ENCODE data around the gene CSH2. TPM values are rescaled to one million over a fixed set of nuclear protein-coding genes. Genes with fewer than 3 reads are reported as not detected.

Gene CSH2
- total and polyA plus RNA-seq, 9 of the 15 experiments (the other 6 are each of a cell fraction or from before 2014, with no cell fraction given): not detected

- no peak for TF ChIP-seq SIN3A (IDR thresholded peaks at IDR 0.05; ENCODE audit: borderline replicate concordance in 2 of 2, control insufficient read depth in 1 of 2, low read depth in 2 of 2, low read length in 2 of 2)
- TF ChIP-seq ZBTB7A (IDR thresholded peaks at IDR 0.05; ENCODE audit: borderline replicate concordance, control insufficient read depth, low read depth, low read length): no peak
- TF ChIP-seq CGGBP1 (CRISPR knock-in tag; IDR thresholded peaks at IDR 0.05): no peak
- no peak for TF ChIP-seq ZNF318 (IDR thresholded peaks at IDR 0.05; ENCODE audit: borderline replicate concordance in 1 of 2, low read depth in 1 of 2)
- TF ChIP-seq REST (IDR thresholded peaks at IDR 0.05; ENCODE audit: borderline replicate concordance): peak; percentile 86
- TF ChIP-seq REST (CRISPR knock-in tag; IDR thresholded peaks at IDR 0.05; ENCODE audit: low read depth): no peak
- no peak for TF ChIP-seq CBX5 (IDR thresholded peaks at IDR 0.05; ENCODE audit: borderline replicate concordance, low read depth)
- TF ChIP-seq CBFB (CRISPR knock-in tag; IDR thresholded peaks at IDR 0.05): no peak
- TF ChIP-seq ZNF444 (CRISPR knock-in tag; IDR thresholded peaks at IDR 0.05): no peak
- TF ChIP-seq ID3 (CRISPR knock-in tag; IDR thresholded peaks at IDR 0.05): no peak
- no peak for TF ChIP-seq ID3 (tag; IDR thresholded peaks at IDR 0.05)
Observed at GRCh38 chr17:63919311-63919723, 45.8 kb upstream of the CSH2 start (continued).

Data from K562 (cell line).